Measurements from ENCODE around the gene TPBGL. TPM values are rescaled to one million over a fixed set of nuclear protein-coding genes. Genes with fewer than 3 reads are reported as not detected.

TPBGL gene
- total RNA-seq: 0.33 and 0.63 TPM in 2 replicates

GRCh38 chr11:75240311-75241035, at the start of gene TPBGL:
Gene TPBGL (plus strand): TSS chr11:75240774. CDS start chr11:75241050, 276 bp downstream.

Other genes starting within 250 kb of the TPBGL start
- 0.13 TPM in 1 of 2 replicates, not detected in the other for gene OR2AT4, start 143.9 kb upstream of the TPBGL start, total RNA-seq
- 2.3 and 25.1 TPM in 2 replicates for gene SLCO2B1, start 89.7 kb upstream of the TPBGL start, total RNA-seq
- gene ARRB1, start 110.9 kb downstream of the TPBGL start, total RNA-seq: 4.2 and 6.0 TPM in 2 replicates
- gene RPS3, start 158.7 kb downstream of the TPBGL start, total RNA-seq: 1,691 and 1,856 TPM in 2 replicates
- 1.8 and 4.6 TPM in 2 replicates for gene KLHL35, start 192.4 kb downstream of the TPBGL start, total RNA-seq